Activated CD8-positive, alpha-beta memory T cell treated with anti-CD3 and anti-CD28 coated beads, Interleukin-2, amount 50 U/mL, for 24 hours (primary cell): ENCODE measurements around the gene ABCG8.

ENCODE experiments used
- DNase-seq: peaks from one replicate; pipeline ENCODE4 v3.0.0-alpha.2; 2020; ENCODE audit errors: extremely low read depth

Gene ABCG8

DNA sequence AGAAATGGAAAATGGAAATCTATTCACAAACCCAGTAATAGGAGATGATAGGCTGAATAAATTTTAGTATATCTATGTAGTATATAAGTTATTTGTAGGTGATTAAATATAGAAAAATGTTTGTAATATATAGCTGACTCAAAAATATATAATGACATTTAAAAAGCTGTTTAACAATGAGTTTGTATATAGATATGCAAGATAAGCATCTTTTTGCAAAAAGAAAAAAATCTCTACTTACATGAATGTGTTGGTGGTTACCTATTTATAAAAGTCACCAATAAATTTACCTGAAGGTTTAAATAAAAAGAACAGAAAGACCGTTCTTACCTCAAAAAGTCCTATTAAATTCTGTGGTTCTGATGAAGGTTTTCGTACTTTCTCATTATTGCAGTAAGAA is 85.7 kb downstream of the ABCG8 start:
- DNase-seq, result no peak

DNA sequence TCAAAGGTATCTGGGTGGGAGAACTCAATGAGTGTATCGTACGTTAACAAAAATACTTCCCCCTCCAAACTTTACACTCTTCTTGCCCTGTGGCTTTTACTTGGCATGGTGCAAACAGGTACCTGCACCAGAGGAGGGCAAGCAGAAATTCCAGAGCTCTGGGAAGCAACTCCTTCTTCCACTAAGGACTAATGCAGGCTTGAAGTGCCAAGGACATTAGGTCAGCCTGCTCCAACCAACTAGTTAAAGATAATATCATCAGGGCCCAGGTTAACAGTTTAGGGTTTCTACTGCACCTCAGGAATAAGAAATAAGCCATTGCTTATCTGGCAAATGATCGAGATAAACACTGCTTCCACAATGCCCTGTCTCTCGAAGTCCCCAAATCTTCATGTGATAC is 86.7 kb downstream of the ABCG8 start:
- no peak for DNase-seq

DNA sequence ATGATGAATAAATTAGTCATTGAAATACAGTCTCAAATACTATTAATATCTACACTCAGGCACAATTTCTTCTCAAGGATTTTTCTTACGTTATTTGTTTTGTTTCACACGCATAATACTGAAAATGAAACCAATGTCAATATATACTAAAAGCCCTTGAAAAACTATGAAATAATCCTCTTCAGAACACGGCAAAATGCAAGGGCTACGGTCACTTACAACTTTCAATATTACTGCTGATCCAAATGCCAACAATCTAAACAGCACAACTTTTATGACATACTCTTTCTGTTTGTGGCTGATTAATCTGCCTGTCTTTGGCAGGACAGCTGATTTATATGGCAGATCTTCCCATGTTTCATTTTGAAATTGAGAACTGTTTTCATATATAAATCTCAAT is 88.7 kb downstream of the ABCG8 start:
- DNase-seq, result no peak

GRCh38 chr2:43931293-43931692 is 92.5 kb downstream of the ABCG8 start:
- no peak for DNase-seq
